Measurements from ENCODE around the gene DERA.
"Not testable (repeated sequence)": the region's sequence is repeated elsewhere in the genome, so short reads cannot be mapped to it uniquely, and the experiment has no call there.

The DERA gene

GRCh38 chr12:16016748-16017147, 105.6 kb downstream of the DERA start:
- DNase-seq, result no peak

DNA sequence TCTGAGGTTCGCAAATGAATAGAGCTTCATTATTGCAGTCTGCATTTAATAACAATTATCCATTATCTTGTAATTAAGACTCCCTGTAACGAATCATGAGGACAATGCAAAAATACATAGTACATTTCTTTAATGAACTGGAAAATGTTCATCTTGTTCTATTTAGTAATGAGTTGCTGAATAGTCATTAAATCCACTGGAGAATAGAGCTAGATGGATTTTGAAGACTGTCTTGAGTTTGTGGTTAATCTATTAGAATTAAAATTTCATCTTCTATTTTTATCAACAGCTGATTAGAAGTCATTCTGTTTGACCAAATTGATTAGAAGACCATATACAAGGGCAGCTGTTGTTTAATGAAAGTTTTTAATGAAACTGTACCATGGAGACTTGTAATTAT, 107.2 kb downstream of the DERA start:
- DNase-seq, result no peak

DNA sequence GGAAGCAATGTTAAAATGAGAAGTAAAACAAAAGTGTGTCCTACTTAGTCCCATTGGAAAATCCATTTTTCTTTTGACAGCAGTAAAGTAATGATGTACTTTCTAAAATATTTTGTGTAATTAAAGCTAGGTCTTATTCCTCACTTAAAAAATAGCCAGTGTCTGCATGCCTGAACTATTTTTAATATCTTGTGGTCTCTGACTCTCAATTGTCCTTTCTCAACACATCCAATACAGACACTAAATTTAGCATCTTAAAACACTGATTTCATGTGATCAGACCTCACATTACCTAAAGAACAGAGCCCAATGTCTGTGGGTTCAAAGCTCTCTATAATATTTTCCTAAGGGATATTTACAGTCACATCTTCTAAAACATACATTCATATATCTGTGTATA, 108.0 kb downstream of the DERA start:
- no peak for DNase-seq

GRCh38 chr12:16020031-16020430, 108.9 kb downstream of the DERA start:
- DNase-seq, result no peak

DNA sequence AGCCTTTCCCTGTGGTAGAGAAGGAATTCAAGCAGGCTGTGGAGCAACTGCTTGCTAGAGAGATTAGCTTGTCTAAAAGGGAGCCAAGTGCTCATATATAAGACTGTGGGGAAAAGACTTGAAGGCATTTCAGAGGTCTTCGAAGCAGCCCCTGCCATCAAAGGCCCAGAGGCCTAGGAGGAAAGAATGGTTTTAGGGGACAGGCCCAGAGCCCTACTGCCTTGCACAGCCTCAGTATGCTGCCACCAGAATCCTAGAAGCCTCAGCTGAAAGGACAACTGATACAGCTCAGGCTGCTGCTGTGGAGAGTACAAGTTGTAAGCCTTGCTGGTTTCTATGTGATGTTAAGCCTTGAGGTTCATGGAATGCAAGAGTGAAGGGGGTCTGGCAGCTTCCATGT, 109.9 kb downstream of the DERA start:
- DNase-seq, result no peak

DNA sequence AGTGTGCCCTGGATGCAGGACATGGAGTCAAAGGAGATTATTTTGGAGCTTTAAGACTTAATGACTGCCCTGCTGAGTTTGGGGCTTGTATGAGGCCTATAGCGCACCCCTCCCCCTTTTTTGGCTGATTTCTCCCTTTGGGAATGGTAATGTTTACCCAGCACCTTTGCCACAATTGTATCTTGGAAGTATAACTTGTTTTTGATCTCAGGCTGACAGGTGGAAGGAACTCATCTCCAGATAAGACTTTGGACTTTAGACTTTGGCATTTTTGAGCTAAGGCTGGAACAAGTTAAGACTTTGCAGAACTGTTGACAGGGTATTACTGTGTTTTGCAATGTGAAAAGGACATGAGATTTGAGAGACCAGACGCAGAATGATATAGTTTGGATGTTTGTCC, 110.5 kb downstream of the DERA start:
- no peak for DNase-seq

DNA sequence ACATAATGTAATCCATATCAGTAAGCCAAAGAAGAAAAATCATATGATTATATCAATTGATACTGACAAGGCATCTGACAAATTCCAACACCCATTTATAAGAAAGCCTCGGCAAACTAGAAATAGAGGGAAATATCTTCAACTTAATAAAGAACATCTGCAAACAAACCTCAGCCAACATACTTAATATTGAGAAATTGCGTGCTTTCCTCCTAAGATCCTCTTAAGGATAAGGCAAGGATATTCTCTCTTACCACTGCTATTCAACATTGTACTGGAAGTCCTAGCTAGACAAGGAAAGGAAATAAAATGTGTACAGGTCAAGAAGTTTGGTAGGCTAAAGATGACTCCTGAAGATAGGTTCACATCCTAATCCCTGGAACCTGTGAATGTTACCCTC, 115.9 kb downstream of the DERA start:
- no peak for DNase-seq

GRCh38 chr12:16030744-16031143, 119.6 kb downstream of the DERA start:
- DNase-seq, result no peak

- no peak for DNase-seq
Measured at GRCh38 chr12:16034136-16034817, 123.1 kb downstream of the DERA start.

DNA sequence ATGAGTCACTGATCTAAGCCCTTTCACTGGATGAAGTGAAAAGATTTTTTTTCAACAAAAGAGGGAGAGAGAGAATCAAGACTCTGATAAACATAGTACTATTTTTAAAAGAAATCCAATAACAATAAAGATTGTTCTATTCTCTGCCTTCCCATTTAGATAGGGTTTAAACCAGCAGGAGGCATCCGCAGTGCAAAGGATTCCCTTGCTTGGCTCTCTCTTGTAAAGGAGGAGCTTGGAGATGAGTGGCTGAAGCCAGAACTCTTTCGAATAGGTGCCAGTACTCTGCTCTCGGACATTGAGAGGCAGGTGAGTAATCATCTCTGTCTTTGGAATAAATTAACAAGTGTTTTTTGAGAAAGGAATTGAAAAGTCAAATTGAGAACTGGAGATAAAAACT, 124.9 kb downstream of the DERA start:
- no peak for DNase-seq

- no peak for DNase-seq
Measured at GRCh38 chr12:16037533-16037932, 126.4 kb downstream of the DERA start.

DNA sequence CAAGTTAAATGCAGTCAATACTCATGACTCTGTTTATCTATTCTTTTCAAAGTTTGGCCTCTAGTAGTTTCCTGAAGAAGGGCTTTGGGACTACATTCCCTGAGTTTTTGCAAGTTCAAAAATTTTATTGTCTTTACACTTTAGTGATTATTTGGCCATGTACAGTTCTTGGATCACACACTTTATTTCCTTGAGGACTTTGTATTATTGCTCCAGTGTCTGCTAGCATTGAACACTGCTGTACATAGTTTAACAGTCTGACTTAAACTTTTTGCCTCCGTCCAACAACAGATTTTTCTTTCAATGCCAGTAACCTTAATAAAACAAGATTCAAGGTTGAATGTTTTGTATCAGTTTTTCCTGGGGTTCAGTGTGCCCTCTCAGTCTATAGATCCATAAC, 132.3 kb downstream of the DERA start:
- no peak for DNase-seq

DNA sequence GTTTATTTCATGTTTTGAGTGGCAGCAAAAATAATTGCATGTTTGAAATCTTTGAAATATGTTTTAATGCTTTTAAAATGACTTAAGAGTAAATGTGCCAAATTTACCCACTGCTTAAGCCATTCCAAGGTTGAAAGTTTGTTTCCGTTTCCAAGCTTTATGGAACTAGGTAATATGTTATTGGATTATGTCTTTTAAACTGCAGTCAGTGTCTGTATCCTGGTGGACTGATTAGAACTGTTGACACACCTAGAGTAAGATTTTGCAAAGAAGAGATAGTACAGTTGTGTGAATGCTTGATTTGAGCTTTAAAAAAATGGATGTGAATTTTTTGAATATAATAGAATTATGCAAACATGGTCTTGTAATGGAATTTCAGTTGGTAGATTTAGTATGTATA, 135.1 kb downstream of the DERA start:
- no peak for DNase-seq

DNA sequence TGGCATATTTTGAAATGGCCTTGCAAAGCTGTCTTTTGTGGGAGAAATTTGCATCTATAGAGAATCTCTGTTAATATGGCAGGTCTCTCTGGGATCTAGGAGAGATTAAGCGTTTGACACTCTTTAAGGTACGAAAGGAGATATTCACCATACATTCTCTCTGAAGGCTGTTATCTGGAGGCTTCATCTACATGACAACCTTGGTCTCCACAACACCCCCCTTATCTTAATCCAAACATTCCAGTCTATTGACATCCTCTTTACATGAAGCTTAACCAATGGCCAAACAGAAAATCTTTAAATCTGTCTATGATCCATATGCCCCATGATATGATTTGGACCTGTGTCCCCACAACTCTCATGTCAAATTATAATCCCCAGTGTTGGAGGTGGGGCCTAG, 137.4 kb downstream of the DERA start:
- DNase-seq, result no peak

GRCh38 chr12:16056910-16057309, 145.8 kb downstream of the DERA start:
- DNase-seq, result no peak

DNA sequence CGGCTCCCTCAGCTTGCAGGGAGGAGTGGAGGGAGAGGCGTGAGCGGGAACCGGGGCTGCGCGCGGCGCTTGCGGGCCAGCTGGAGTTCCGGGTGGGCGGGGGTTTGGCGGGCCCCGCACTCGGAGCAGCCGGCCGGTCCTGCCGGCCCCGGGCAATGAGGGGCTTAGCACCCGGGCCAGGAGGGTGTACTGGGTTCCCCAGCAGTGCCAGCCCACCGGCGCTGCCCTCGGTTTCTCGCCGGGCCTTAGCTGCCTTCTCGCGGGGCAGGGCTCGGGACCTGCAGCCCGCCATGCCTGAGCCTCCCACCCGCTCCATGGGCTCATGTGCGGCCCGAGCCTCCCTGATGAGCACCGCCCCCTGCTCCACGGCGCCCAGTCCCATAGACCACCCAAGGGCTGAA, 146.2 kb downstream of the DERA start:
- DNase-seq, result not testable (repeated sequence)

DNA sequence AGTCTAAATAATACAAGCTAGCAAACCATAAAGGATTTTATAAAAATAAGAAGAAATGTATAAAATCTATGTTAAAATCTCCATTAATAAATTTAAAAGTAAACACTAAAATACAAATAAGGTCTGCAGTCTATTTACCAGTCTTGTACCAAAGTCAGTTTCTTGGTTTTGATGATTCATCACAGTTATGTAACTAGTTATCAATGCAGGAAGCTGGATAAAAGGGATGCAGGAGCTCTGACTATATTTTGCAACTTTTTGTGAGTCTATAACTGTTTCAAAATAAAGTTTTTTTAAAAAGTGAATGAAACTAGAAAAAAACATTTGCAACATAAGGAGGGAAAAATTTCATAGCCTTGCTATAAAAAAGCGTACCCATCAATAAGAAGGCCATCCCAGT, 151.5 kb downstream of the DERA start:
- DNase-seq, result no peak

DNA sequence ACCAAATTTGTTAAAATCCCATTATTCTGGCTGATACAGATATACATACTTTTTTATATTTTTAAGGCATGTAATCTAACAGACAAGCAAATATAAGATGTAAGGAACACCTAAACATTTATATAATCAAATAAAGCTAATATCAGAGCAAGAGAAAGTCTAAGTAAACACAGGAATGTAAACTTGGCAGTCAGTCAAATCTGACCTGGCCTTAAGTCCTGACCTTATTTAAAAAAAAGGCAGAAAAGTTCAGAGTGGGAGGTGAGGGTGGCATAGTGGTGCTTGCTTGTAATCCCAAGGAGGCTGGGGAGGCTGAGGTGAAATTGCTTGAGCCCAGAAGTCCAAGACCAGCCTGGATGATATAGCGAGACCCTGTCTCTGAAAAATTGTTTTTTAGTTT, 152.6 kb downstream of the DERA start:
- DNase-seq, result no peak

- DNase-seq, result no peak
Measured at GRCh38 chr12:16070113-16070512, 159.0 kb downstream of the DERA start.

GRCh38 chr12:16072678-16073077, 161.5 kb downstream of the DERA start:
- DNase-seq, result no peak

DNA sequence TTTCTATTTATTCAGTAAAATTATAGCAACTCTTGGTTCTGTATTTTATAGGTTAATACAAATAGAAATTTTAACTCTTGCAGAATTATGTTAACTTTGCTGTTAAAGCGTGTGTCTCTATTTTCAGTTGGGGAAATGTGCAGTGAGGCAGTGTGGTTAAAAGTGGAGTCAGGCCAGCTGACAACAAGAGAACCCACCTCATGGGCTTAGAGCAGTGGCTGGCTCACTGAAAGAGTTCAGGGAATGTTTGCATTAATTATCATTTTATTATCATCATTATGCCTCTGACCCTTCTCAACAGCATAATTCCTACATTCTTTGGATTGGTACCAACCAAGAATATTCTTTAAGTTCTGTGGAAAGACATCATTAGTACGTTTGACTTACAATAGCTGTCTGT, 163.8 kb downstream of the DERA start:
- no peak for DNase-seq

DNA sequence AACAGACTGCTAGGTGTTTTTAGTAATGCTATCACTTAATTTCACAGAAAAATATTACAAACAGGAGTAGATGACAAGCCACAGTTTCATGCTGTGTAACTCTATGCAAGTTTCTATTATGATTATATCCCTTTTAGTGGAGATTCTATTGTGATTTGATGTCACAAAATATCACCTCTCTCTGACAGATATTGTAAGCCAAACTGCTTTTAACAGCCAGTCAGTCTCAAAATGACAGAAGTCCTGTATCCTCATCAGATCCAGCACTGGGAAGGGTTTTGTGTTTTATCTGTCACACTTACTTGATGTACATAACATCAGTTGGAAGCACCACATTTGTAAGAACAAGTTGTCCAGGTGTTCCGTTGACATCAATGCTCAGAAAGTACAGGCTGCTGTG, 164.8 kb downstream of the DERA start:
- DNase-seq, result no peak

DNA sequence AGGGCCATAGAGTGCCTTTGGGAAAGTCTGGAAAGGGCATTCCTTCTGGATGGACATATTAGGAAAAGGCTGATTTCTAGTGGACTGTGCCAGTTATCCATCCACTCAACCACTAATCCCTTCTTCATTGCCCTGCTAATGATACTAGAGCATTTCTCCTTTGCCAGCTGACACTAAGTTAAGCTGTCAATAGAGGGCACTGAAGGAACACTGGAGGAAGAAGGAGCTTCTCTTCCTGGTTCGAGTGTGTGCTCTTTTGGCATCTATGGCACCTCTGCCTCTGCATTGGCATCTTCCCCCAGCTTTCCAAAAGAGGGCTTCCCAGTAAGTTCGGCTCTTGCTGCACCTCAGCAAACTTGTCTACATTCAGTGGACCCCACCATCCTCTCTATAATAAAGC, 165.4 kb downstream of the DERA start:
- DNase-seq, result no peak

DNA sequence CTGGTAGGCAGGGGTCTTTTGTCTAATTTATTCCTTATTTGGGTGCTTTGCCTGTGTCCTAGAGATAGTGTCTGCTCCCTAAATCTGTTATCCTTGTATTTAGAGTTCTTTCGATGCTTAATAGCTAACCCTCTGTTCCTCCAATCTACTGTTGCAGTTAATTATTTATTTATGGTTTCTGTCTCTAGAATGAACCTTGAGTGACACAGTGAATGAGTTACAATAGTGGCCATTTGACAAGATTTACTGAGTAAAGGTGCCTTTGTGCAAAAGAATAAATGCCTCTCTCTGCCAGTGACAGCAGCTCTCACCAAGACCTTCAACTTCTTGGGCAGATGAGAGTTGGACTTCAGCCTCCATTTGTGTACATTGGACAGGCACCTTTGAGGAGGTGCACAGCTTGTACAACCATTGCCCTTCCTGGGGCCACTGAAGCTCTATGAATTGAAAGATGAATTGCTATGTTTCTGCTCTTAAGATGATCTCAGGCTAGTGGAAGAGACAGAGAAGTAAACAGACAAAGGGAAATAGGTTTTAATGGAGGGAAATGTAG, 165.9 kb downstream of the DERA start:
- DNase-seq, result no peak

DNA sequence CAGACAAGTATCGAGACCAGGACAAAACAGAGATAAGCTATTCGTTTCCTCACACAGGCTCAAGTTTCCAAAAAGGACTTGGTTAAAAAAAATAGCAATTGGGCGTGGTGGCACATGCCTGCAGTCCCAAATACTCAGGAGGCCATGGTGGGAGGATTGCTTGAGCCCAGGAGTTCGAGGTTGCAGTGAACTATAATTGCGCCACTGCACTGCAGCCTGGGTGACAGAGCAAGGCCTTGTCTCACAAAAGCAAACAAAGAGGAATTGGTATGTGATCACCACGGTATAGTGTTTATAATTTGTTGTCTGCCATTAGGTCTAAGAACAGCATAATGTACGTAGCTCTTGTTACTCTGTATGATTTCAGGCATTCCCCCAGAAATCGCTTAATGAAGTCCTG, 175.3 kb downstream of the DERA start:
- DNase-seq, result no peak

Data from CD4-positive, alpha-beta T cell treated with Interferon gamma for 1 hour (primary cell).